Adrenal gland (tissue), 12 donors: Measurements from ENCODE around the gene ARG2. TPM values are rescaled to one million over a fixed set of nuclear protein-coding genes. Genes with fewer than 3 reads are reported as not detected.

Source experiments
- DNase-seq, 7 donors: peaks; one replicate each; pipeline ENCODE4 v3.0.0-alpha.2; 2019 to 2020
- H3K27ac ChIP-seq, 5 donors: fragments of 200-600 bp; sonication (generic) in 4 of 5; 1 replicate in 3 of 5; 2 replicates in 2 of 5; pipeline versions ENCODE4 v1.5.1 to v1.8.0; 2016 to 2020; ENCODE audit warnings: mild to moderate bottlenecking in 1 of 5
- H3K27me3 ChIP-seq: fragments of 200-600 bp; 2 replicates; pipeline ENCODE4 v1.8.0; 2021
- H3K36me3 ChIP-seq, 2 donors: fragments of 200-600 bp; replicated peaks in 1 of 2; 1 replicate in 1 of 2; 2 replicates in 1 of 2; pipeline versions ENCODE4 v1.5.1 to v1.8.0; 2018 to 2022
- H3K4me1 ChIP-seq, 2 donors: fragments of 200-600 bp; replicated peaks in 1 of 2; 1 replicate in 1 of 2; 2 replicates in 1 of 2; pipeline versions ENCODE4 v1.5.1 to v1.8.0; 2018 to 2021
- H3K4me3 ChIP-seq, 4 donors: fragments of 200-600 bp; sonication (generic) in 3 of 4; one replicate each; pipeline ENCODE4 v1.5.1; 2016 to 2018
- H3K9me3 ChIP-seq, 3 donors: fragments of 200-600 bp; sonication (generic) in 1 of 3; replicated peaks in 1 of 3; 1 replicate in 2 of 3; 2 replicates in 1 of 3; pipeline versions ENCODE4 v1.5.1 to v1.8.0; 2016 to 2021
- CTCF ChIP-seq, 6 experiments: fragments of 450-650 bp in 4 of 6; fragments of 200-600 bp in 2 of 6; sonication (generic) in 1 of 6; IDR thresholded peaks; 1 replicate in 5 of 6; 2 replicates in 1 of 6; pipeline versions ENCODE4 v1.5.1 to v1.8.0; 2016 to 2021; ENCODE audit warnings: antibody characterized with exemption in 6 of 6, mild to moderate bottlenecking in 2 of 6, moderate library complexity in 1 of 6
- POLR2A ChIP-seq, 2 donors: fragments of 450-650 bp; IDR thresholded peaks; one replicate each; pipeline ENCODE4 v1.6.1; 2017; ENCODE audit warnings: antibody characterized with exemption in 2 of 2, mild to moderate bottlenecking in 2 of 2, moderate library complexity in 1 of 2
- WGBS, 4 donors: extraction: QIAGEN DNeasy Blood & Tissue Kit in 2 of 4; methylation state at CpG; one replicate each; pipeline versions ENCODE4 v1.1.5 to v1.1.7; 2013 to 2017; 5-methylcytosine and 5-hydroxymethylcytosine counted together
- intact Hi-C, 2 donors: fragments of 100-400 bp; cut with DNase I; formaldehyde crosslinking; loops; one replicate each; pipeline versions ENCODE4 v1.14.1 to v1.15.0; 2022 to 2023
- polyA plus RNA-seq, 3 donors: library from polyadenylated mRNA; stranded (reverse); fragments of 200-250 nt in 2 of 3; fragments of 350-450 nt in 1 of 3; fragmentation: Illumina TruSeq in 1 of 3; extraction: RNeasy Lipid Tissue Mini Kit (QIAGEN cat#74804) in 1 of 3; gene quantifications; one replicate each; pipeline ENCODE4 v1.2.3, GENCODE V29; 2013 to 2014
- total RNA-seq, 9 donors: library from RNA; depleted of rRNA in 4 of 9; stranded (reverse); fragments of >200 nt in 4 of 9; fragments of 120-200 nt in 1 of 9; fragmentation: NEBNext Ultra II Directional in 1 of 9; extraction: Animal tissue kit (Norgen Biotek cat#: 25700) in 1 of 9; gene quantifications; one replicate each; pipeline versions ENCODE4 v1.1.0 to v1.2.4, GENCODE V29; 2013 to 2023
- donor health status: healthy with polysubstance abuse.
- donor health status: Bipolar disorder and iron deficiency.
- donor health status: DM: yes; HTN: yes; CAD: no.
- donor health status: DM: no; HTN: no; CAD: no.
- donor health status: DM: no; HTN: no; CAD: no.
- donor health status: DM: yes; HTN: yes; CAD: no.

ARG2 gene
- total and polyA plus RNA-seq, 12 donors = 2.5 to 45.4 (median 4.5) TPM

GRCh38 chr14:67630186-67630585, 10.5 kb downstream of the ARG2 start:
- H3K4me1 ChIP-seq = no peaks in the 10 kb centered on the region
- TF ChIP-seq POLR2A (IDR thresholded peaks at IDR 0.05) (no peak), CTCF (IDR thresholded peaks at IDR 0.05) (no peak)
- no peak overlapping the region for H3K4me3 ChIP-seq
- WGBS, 4 donors = 92 to 96% (median 94%) methylated on average over 4 of the region's 4 CpGs
- DNase-seq = no peak
- no peaks in the 10 kb centered on the region for H3K27me3 ChIP-seq
- H3K9me3 ChIP-seq = no peaks in the 10 kb centered on the region
- no peaks in the 10 kb centered on the region for H3K36me3 ChIP-seq
- H3K27ac ChIP-seq = no peak overlapping the region
- intact Hi-C loops = no loop called here

GRCh38 chr14:67630938-67631337, 11.2 kb downstream of the ARG2 start:
- H3K27ac ChIP-seq = no peak overlapping the region
- no peaks in the 10 kb centered on the region for H3K27me3 ChIP-seq
- H3K4me3 ChIP-seq = no peak overlapping the region
- no peak for TF ChIP-seq CTCF (IDR thresholded peaks at IDR 0.05)
- TF ChIP-seq POLR2A (IDR thresholded peaks at IDR 0.05) = no peak
- no peaks in the 10 kb centered on the region for H3K9me3 ChIP-seq
- no peaks in the 10 kb centered on the region for H3K4me1 ChIP-seq
- no peaks in the 10 kb centered on the region for H3K36me3 ChIP-seq
- 78 to 80% (median 79%) methylated on average over 5 of the region's 5 CpGs for WGBS, 4 donors
- no peak for DNase-seq
- intact Hi-C loops = no loop called here

- no peaks in the 10 kb centered on the region for H3K4me1 ChIP-seq
- WGBS, 4 donors = 90 to 94% (median 93%) methylated on average over 5 of the region's 5 CpGs
- intact Hi-C loops = no loop called here
- no peak for TF ChIP-seq CTCF (IDR thresholded peaks at IDR 0.05)
- no peak for TF ChIP-seq POLR2A (IDR thresholded peaks at IDR 0.05)
- H3K27me3 ChIP-seq = no peaks in the 10 kb centered on the region
- H3K27ac ChIP-seq = no peak overlapping the region
- no peak for DNase-seq
- H3K36me3 ChIP-seq = no peaks in the 10 kb centered on the region
- H3K4me3 ChIP-seq = no peak overlapping the region
- no peaks in the 10 kb centered on the region for H3K9me3 ChIP-seq
Observed at GRCh38 chr14:67633451-67634147, 13.9 kb downstream of the ARG2 start.

- Histone ChIP-seq H3K9me3 (no peaks in the 10 kb centered on the region), H3K36me3 (no peaks in the 10 kb centered on the region), H3K27ac (no peak overlapping the region), H3K27me3 (no peaks in the 10 kb centered on the region), H3K4me3 (no peak overlapping the region), H3K4me1 (no peaks in the 10 kb centered on the region)
- no peak for DNase-seq
- intact Hi-C loops = no loop called here
- 76 to 83% (median 79%) methylated on average over 3 of the region's 3 CpGs for WGBS, 4 donors
- TF ChIP-seq CTCF (IDR thresholded peaks at IDR 0.05) (no peak), POLR2A (IDR thresholded peaks at IDR 0.05) (no peak)
Observed at GRCh38 chr14:67636361-67636919, 16.7 kb downstream of the ARG2 start.
